Activated CD8-positive, alpha-beta memory T cell treated with anti-CD3 and anti-CD28 coated beads, Interleukin-2, amount 50 U/mL, for 48 hours (primary cell): ENCODE data around the gene ANAPC5.
"Not testable (repeated sequence)": the region's sequence is repeated elsewhere in the genome, so short reads cannot be mapped to it uniquely, and the experiment has no call there.

Experiments
- DNase-seq: peaks from one replicate; pipeline ENCODE4 v3.0.0-alpha.2; 2020

Gene ANAPC5

GRCh38 chr12:121283388-121283787 is 68.8 kb downstream of the ANAPC5 start:
- DNase-seq = no peak

GRCh38 chr12:121282910-121283309 is 69.3 kb downstream of the ANAPC5 start:
- DNase-seq = not testable (repeated sequence)

GRCh38 chr12:121282072-121282742 is 70.0 kb downstream of the ANAPC5 start:
- DNase-seq = no peak

- DNase-seq = not testable (repeated sequence)
These were observed 71.1 kb downstream of the ANAPC5 start for GRCh38 chr12:121281116-121281515.

DNA sequence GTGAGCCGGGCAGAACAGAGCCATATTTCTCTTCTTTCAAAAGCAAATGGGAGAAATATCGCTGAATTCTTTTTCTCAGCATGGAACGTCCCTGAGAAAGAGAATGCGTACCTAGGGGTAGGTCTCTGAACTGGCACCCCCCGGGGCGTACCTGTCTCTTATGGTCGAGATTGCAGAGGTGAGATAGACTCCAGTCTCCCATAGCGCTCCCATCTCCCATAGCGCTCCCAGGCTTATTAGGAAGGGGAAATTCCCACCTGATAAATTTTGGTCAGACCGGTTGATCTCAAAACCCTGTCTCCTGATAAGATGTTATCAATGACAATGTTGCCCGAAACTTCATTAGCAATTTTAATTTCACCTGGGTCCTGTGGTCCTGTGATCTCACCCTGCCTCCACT is 71.7 kb downstream of the ANAPC5 start:
- not testable (repeated sequence) for DNase-seq

- no peak for DNase-seq
These were observed 72.7 kb downstream of the ANAPC5 start for GRCh38 chr12:121279507-121279915.

DNA sequence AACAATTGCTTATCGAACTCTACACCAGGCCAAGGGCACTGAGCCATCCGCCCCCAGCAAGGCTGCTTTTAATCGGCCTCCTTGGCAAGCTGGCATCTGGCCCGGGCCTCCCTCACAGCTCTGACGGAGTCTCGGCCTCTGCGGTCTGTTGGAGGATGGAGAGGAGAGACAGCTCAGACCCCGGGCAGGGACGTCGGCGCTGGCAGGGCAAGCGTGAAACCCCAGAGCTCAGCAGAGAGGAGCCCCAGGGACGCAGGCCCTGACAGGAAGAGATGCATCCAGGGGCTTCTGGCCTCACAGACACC is 73.2 kb downstream of the ANAPC5 start:
- no peak for DNase-seq

DNA sequence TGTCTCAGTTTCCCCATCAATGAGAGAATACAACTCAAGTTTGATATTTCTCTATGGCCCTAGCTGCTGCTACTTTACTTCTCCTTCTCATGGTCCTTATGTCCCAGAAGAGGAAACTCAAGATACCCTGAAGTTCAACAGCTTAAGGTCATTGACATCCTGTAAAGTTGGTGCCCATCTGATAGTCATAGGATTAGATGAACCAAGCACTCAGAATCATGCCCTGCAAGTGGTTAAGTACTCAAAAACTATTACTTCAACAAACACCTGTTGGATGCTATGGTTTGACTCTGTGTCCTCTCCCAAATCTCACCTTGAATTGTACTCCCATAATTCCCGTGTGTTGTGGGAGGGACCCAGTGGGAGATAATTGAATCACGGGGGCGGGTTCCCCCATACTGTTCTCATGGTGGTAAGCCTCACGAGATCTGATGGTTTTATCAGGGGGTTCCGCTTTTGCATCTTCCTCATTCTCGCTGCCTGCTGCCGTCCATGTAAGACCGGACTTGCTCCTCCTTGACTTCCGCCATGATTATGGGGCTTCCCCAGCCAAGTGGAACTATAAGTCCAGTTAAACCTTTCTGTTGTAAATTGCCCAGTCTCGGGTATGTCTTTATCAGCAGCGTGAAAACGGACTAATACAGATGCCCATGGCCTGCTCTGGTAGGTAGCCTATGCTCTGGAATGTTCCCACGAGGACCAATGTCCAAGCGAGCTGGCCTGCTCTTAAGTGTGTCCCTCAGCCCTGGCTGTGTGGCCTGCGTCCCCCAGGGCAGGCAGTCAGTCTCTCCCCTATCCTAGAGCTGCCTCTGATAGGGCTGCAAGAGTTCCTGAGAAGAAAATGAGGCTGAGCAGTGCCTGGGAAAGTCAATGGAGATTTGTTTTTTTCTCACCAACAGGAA is 73.8 kb downstream of the ANAPC5 start:
- DNase-seq = no peak

DNA sequence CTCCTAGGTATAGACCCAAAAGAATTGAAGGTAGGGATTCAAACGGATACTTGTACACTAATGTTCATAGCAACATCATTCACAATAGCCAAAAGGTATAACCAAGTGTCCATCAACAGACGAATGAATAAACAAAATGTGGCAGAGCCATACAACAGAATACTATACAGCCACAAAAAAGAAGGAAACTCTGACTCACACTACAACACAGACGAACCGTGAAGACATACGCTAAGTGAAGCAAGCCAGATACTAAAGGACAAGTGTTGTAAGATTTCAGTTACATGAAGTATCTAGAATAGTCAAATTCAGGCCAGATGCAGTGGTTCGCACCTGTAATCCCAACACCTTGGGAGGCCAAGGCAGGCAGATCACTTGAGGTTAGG is 74.8 kb downstream of the ANAPC5 start:
- DNase-seq = no peak

- DNase-seq = no peak
These were observed 78.0 kb downstream of the ANAPC5 start for GRCh38 chr12:121274036-121274763.

- DNase-seq = no peak
These were observed 78.8 kb downstream of the ANAPC5 start for GRCh38 chr12:121273364-121273896.

DNA sequence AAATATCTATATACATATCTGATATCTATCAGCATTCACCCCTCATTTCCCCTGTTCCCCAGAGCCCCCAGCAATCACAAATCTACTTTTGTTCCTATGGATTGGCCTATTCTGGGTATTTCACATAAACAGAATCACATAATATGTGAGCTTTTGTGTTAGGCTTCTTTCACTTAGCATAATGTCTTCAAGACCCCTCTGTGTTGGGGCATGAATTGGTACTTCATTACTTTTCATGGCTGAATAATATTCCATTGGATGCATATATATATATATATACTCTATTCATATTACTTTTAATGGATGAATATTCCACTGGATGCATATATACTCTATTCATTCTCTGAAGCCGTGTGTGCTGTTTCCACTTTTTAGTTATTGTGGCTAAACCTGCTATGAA is 84.4 kb downstream of the ANAPC5 start:
- no peak for DNase-seq

GRCh38 chr12:121264951-121265515 is 87.2 kb downstream of the ANAPC5 start:
- DNase-seq = no peak

- no peak for DNase-seq
These were observed 88.1 kb downstream of the ANAPC5 start for GRCh38 chr12:121264135-121264534.

DNA sequence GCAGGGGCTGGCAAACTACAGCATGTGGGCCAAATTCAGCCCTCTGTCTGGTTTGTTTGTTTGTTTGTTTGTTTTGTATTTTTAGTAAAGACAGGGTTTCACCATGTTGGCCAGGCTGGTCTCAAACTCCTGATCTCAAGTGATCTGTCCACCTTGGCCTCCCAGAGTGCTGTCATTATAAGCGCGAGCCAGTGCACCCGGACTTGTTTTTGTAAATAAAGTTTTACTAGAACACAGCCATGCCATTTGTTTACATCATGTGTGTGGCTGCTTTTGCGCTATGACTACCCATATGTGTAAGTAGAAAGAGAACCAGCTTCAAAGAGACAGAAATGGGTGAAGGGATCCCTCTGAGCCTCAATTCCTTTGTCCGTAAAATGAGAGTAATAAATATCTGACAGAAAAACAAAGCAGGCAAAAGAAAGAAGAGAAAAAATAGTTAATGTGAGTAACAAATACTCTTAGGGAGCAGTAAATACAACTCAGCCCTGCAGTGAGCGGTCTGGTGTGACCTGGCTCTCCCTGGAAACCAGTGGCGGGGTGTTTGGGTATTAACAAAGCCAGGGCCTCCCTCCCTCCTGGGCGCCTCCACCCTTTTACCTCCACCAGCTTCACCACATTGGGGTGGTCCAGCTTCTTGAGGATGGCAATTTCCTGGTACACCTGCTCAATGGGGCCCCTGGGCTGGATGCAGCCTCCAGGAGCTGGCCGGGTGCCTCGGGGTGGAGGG is 88.8 kb downstream of the ANAPC5 start:
- no peak for DNase-seq

GRCh38 chr12:121261398-121261797 is 90.8 kb downstream of the ANAPC5 start:
- no peak for DNase-seq

DNA sequence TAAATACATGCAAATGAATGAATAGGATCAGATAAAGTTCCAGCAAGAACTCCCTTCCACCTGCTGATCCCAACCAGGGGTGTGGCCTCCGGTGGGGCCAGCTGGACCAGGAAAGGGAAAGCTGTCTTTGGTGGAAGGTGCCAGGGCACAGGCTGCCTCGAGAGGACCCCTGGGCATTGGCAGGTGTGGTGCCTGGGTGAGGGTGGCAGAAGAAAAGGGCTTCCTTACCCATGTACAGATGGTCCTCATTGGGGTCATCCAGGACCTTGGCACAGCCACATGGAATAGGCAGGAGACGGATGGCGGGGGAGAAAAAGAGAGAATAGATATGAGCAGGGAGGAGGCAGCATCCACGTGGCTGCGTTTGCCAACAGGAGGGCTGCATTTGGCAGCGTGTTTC is 92.1 kb downstream of the ANAPC5 start:
- DNase-seq = no peak

DNA sequence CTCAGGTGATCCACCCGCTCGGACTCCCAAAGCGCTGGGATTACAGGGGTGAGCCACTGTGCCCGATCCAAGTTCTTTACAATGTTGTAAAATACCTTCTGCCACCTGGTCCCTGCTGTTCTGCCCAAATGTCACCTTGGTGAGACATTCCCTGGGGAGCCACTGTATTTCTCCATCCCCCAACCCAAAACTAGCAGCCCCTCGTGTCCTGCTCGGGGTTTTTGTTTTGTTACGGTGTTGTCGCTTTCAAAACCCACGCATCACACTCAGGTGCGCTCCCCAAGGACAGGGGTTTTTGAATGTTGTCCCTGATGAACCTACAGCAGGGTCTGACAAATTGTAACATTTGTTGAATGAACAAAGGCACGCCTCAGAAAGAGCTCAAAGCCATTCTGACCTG is 93.1 kb downstream of the ANAPC5 start:
- no peak for DNase-seq
